SK-N-SH (cell line): ENCODE measurements around the gene LMO7. TPM values are rescaled to one million over a fixed set of nuclear protein-coding genes. Genes with fewer than 3 reads are reported as not detected.

ENCODE experiments used
- CTCF ChIA-PET: fragments of 300-600, 350-600 bp; formaldehyde crosslinking; extraction: SDS; loops from one replicate; lab custom pipeline; 2021; lab: Yijun Ruan, JAX
- POLR2A ChIA-PET: fragments of 350-600 bp; sonication (Branson Sonifier 250); formaldehyde crosslinking; extraction: SDS; loops from one replicate; lab custom pipeline; 2020; ENCODE audit warnings: antibody characterized with exemption, inconsistent platforms; lab: Yijun Ruan, JAX
- DNase-seq: peaks from one replicate; pipeline ENCODE4 v3.0.0; 2012
- H2AFZ ChIP-seq: fragments of 200-600 bp; sonication (generic); 2 replicates; pipeline ENCODE4 v1.8.1; 2016; ENCODE audit warnings: antibody characterized with exemption, mild to moderate bottlenecking, low read depth
- H3F3A ChIP-seq: fragments of 200-600 bp; sonication (generic); replicated peaks from 2 replicates; pipeline ENCODE3; 2016; ENCODE audit warnings: antibody characterized with exemption, mild to moderate bottlenecking; ENCODE audit not compliant: insufficient read depth
- H3K27ac ChIP-seq, 2 experiments: fragments of 200-500 bp in 1 of 2; fragments of 200-600 bp in 1 of 2; sonication (Bioruptor generic) in 1 of 2; sonication (generic), shearing (Covaris generic) in 1 of 2; 2 replicates each; pipeline versions ENCODE4 v1.5.1 to v1.6.1; 2014 to 2016; ENCODE audit warnings: low read depth in 2 of 2, inconsistent platforms in 1 of 2, low read length in 1 of 2, mild to moderate bottlenecking in 1 of 2, mixed read lengths in 1 of 2
- H3K27me3 ChIP-seq: fragments of 200-600 bp; sonication (generic), shearing (Covaris generic); 2 replicates; pipeline ENCODE4 v1.6.1; 2016; ENCODE audit warnings: mixed run types; ENCODE audit not compliant: insufficient read depth
- H3K36me3 ChIP-seq, 2 experiments: fragments of 200-500 bp in 1 of 2; fragments of 200-600 bp in 1 of 2; sonication (Bioruptor generic) in 1 of 2; sonication (generic) in 1 of 2; replicated peaks in 1 of 2; 2 replicates each; pipeline versions ENCODE3 to v1.5.1; 2014 to 2016; ENCODE audit warnings: low read length in 1 of 2, mild to moderate bottlenecking in 1 of 2; ENCODE audit not compliant: insufficient read depth in 2 of 2, control insufficient read depth in 1 of 2
- H3K4me1 ChIP-seq, 2 experiments: fragments of 200-500 bp in 1 of 2; fragments of 200-600 bp in 1 of 2; sonication (Bioruptor generic) in 1 of 2; sonication (generic), shearing (Covaris generic) in 1 of 2; 2 replicates each; pipeline versions ENCODE4 v1.5.1 to v1.6.1; 2014 to 2016; ENCODE audit warnings: low read depth in 1 of 2, low read length in 1 of 2, mixed run types in 1 of 2; ENCODE audit not compliant: insufficient read depth in 2 of 2, control insufficient read depth in 1 of 2
- H3K4me2 ChIP-seq: fragments of 200-600 bp; sonication (generic), shearing (Covaris generic); 2 replicates; pipeline ENCODE4 v1.6.1; 2017; ENCODE audit warnings: mixed run types
- H3K4me3 ChIP-seq, 2 experiments: fragments of 200-500 bp in 1 of 2; fragments of 200-600 bp in 1 of 2; sonication (Bioruptor generic) in 1 of 2; sonication (generic), shearing (Covaris generic) in 1 of 2; 2 replicates each; pipeline versions ENCODE4 v1.5.1 to v1.8.1; 2014 to 2016; ENCODE audit warnings: low read depth in 2 of 2, inconsistent platforms in 1 of 2, low read length in 1 of 2, mild to moderate bottlenecking in 1 of 2, mixed read lengths in 1 of 2, moderate library complexity in 1 of 2
- H3K79me2 ChIP-seq: fragments of 200-600 bp; sonication (generic); 2 replicates; pipeline ENCODE4 v1.8.1; 2017; ENCODE audit warnings: mild to moderate bottlenecking; ENCODE audit not compliant: insufficient read depth
- H3K9ac ChIP-seq: fragments of 200-600 bp; sonication (generic); 2 replicates; pipeline ENCODE4 v1.6.1; 2017; ENCODE audit warnings: mixed run types
- H3K9me2 ChIP-seq: fragments of 200-600 bp; sonication (generic); 2 replicates; pipeline ENCODE4 v1.6.1; 2017; ENCODE audit warnings: mixed run types
- H3K9me3 ChIP-seq: fragments of 200-600 bp; sonication (generic); 2 replicates; pipeline ENCODE4 v1.6.1; 2017; ENCODE audit warnings: mixed run types, mild to moderate bottlenecking, moderate library complexity
- H4K20me1 ChIP-seq: fragments of 200-600 bp; sonication (generic); 2 replicates; pipeline ENCODE4 v1.6.1; 2017; ENCODE audit warnings: mild to moderate bottlenecking, mixed run types; ENCODE audit not compliant: insufficient read depth
- CHD2 ChIP-seq: fragments of 150-350 bp; IDR thresholded peaks from 2 replicates; pipeline ENCODE4 v1.6.1; 2018; ENCODE audit warnings: low read length; ENCODE audit not compliant: partially characterized antibody
- EP300 ChIP-seq, 2 experiments: IDR thresholded peaks; 2 replicates each; pipeline versions ENCODE4 v1.4.0 to v1.6.1; 2012; ENCODE audit warnings: borderline replicate concordance in 1 of 2, low read depth in 1 of 2, low read length in 1 of 2
- FOSL2 ChIP-seq: IDR thresholded peaks from 2 replicates; pipeline ENCODE4 v1.4.0; 2012; ENCODE audit warnings: low read depth, mild to moderate bottlenecking, moderate library complexity, borderline replicate concordance
- GABPA ChIP-seq: IDR thresholded peaks from 2 replicates; pipeline ENCODE4 v1.4.0; 2012; ENCODE audit warnings: low read depth, mild to moderate bottlenecking
- RFX5 ChIP-seq: IDR thresholded peaks from 2 replicates; pipeline ENCODE4 v1.6.1; 2012; ENCODE audit warnings: mild to moderate bottlenecking, improper control_type of control experiment, low read length
- RXRA ChIP-seq: IDR thresholded peaks from 2 replicates; pipeline ENCODE4 v1.4.0; 2012; ENCODE audit warnings: low read depth, mild to moderate bottlenecking, borderline replicate concordance
- SIN3A ChIP-seq: IDR thresholded peaks from 2 replicates; pipeline ENCODE4 v1.6.1; 2012; ENCODE audit warnings: low read depth, mild to moderate bottlenecking, low read length, moderate library complexity, borderline replicate concordance
- YY1 ChIP-seq: IDR thresholded peaks from 2 replicates; pipeline ENCODE4 v1.4.0; 2012; ENCODE audit warnings: low read depth, mild to moderate bottlenecking
- WGBS: methylation state at CpG from one replicate; pipeline ENCODE4 v1.1.6; 2017; ENCODE audit warnings: low lambda C conversion rate; 5-methylcytosine and 5-hydroxymethylcytosine counted together
- polyA plus RNA-seq, 3 experiments: library from polyadenylated mRNA; depleted of rRNA; stranded (reverse); fragments of >200 nt; gene quantifications; 2 replicates each; pipeline ENCODE4 v1.2.3, GENCODE V29; 2012
- TF ChIP-seq, protein P1 (sequence below): IDR thresholded peaks from 2 replicates; pipeline ENCODE4 v1.6.1; 2012; ENCODE audit warnings: mild to moderate bottlenecking, low read depth, low read length, moderate library complexity
- TF ChIP-seq, protein P2 (sequence below): IDR thresholded peaks from 2 replicates; pipeline ENCODE4 v1.4.0; 2012; ENCODE audit warnings: low read depth, borderline replicate concordance
- TF ChIP-seq, protein P3 (sequence below): IDR thresholded peaks from 2 replicates; pipeline ENCODE4 v1.4.0; 2012; ENCODE audit warnings: low read depth
- TF ChIP-seq, protein P4 (sequence below): fragments of 150-350 bp; IDR thresholded peaks from 2 replicates; pipeline ENCODE4 v1.6.1; 2016; ENCODE audit warnings: mild to moderate bottlenecking, low read depth, low read length
- TF ChIP-seq, protein P5 (sequence below): fragments of 200-600 bp; sonication (generic); IDR thresholded peaks from 2 replicates; pipeline ENCODE4 v1.6.1; 2017; ENCODE audit warnings: antibody characterized with exemption, mild to moderate bottlenecking, moderate library complexity
- TF ChIP-seq, protein P6 (sequence below): IDR thresholded peaks from 2 replicates; pipeline ENCODE4 v1.4.0; 2012; ENCODE audit warnings: low read depth, borderline replicate concordance

The LMO7 gene
- polyA plus RNA-seq, 1 of the 3 experiments (the other 2 are of a cell fraction): 83.6 TPM

DNA sequence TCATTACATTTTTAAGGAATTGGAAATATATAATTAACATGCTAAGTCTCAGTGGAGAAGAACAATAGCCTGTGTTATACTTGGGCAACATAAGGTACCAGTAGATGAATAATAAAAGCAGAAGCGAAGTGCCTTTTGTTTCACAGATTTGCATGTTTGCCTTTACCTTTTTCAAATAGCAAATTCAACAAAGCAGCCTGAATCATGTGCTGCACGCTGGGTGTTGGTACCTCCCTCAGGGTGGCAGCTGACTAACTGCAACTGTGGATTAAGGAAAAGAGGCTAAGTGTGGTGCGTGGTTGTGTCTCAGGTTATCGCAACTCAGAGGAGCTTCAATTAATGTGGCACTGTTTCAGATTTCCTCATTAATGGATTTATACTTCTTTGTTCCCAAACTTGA is 189.0 kb downstream of the LMO7 start:
- ChIA-PET POLR2A (interaction anchor here (0.6 kb wide), 1 partner anchor 1121 kb away, joined by 3 read pairs; no protein-coding TSS in a partner anchor), CTCF (interaction anchor here (1.6 kb wide), 1 partner anchor 129 kb away, joined by 5 read pairs; no protein-coding TSS in a partner anchor)
- peaks cover 64% of the 10 kb centered on the region for H4K20me1 ChIP-seq

DNA sequence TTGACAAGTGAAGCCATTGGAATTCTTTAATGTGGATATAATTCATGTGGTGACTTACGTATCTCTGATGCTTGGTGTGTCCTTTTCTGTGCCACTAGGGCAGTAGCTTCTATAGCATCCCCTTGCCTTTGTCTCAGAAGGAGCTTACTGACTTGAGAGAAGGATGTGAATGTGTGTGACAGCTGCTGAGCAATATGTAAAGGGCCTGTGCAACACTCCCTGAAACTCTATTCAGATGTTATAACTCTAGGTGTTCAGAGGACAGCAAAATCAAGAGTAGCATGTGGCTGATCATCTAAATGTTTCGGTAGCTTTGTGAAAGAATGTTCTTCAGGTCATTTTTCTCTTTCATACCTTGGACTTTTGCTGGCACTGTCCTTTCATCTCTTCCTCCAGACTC is 189.5 kb downstream of the LMO7 start:
- peaks cover 46% of the 10 kb centered on the region for H3F3A ChIP-seq
- no peak overlapping the region for H3K4me2 ChIP-seq
- H3K9ac ChIP-seq: no peak overlapping the region
- H3K4me3 ChIP-seq: no peak overlapping the region
- peaks cover 88% of the 10 kb centered on the region for H3K79me2 ChIP-seq
- ChIA-PET CTCF (interaction anchor here (1.6 kb wide), 1 partner anchor 130 kb away, joined by 5 read pairs; no protein-coding TSS in a partner anchor), POLR2A (no interaction called here)
- DNase-seq: no peak
- H4K20me1 ChIP-seq: peaks cover 68% of the 10 kb centered on the region
- H3K9me2 ChIP-seq: no peaks in the 10 kb centered on the region
- peaks cover 48 to 75% of the 10 kb centered on the region in 2 experiments for H3K36me3 ChIP-seq
- H2AFZ ChIP-seq: no peak overlapping the region
- no peak overlapping the region for H3K27ac ChIP-seq
- 95% methylated on average over 2 of the region's 2 CpGs for WGBS
- H3K9me3 ChIP-seq: no peaks in the 10 kb centered on the region
- H3K27me3 ChIP-seq: no peaks in the 10 kb centered on the region
- no peaks in the 10 kb centered on the region; a peak in 1 of 4 replicates for H3K4me1 ChIP-seq
- TF ChIP-seq EP300 (IDR thresholded peaks at IDR 0.05; ENCODE audit: borderline replicate concordance in 1 of 2, low read depth in 1 of 2, low read length in 1 of 2): no peak
- TF ChIP-seq SIN3A: no peak
- TF ChIP-seq RFX5: no peak
- no peak for TF ChIP-seq CHD2
- TF ChIP-seq RXRA: no peak
- TF ChIP-seq, protein P1, sequence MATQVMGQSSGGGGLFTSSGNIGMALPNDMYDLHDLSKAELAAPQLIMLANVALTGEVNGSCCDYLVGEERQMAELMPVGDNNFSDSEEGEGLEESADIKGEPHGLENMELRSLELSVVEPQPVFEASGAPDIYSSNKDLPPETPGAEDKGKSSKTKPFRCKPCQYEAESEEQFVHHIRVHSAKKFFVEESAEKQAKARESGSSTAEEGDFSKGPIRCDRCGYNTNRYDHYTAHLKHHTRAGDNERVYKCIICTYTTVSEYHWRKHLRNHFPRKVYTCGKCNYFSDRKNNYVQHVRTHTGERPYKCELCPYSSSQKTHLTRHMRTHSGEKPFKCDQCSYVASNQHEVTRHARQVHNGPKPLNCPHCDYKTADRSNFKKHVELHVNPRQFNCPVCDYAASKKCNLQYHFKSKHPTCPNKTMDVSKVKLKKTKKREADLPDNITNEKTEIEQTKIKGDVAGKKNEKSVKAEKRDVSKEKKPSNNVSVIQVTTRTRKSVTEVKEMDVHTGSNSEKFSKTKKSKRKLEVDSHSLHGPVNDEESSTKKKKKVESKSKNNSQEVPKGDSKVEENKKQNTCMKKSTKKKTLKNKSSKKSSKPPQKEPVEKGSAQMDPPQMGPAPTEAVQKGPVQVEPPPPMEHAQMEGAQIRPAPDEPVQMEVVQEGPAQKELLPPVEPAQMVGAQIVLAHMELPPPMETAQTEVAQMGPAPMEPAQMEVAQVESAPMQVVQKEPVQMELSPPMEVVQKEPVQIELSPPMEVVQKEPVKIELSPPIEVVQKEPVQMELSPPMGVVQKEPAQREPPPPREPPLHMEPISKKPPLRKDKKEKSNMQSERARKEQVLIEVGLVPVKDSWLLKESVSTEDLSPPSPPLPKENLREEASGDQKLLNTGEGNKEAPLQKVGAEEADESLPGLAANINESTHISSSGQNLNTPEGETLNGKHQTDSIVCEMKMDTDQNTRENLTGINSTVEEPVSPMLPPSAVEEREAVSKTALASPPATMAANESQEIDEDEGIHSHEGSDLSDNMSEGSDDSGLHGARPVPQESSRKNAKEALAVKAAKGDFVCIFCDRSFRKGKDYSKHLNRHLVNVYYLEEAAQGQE: no peak
- TF ChIP-seq, protein P2, sequence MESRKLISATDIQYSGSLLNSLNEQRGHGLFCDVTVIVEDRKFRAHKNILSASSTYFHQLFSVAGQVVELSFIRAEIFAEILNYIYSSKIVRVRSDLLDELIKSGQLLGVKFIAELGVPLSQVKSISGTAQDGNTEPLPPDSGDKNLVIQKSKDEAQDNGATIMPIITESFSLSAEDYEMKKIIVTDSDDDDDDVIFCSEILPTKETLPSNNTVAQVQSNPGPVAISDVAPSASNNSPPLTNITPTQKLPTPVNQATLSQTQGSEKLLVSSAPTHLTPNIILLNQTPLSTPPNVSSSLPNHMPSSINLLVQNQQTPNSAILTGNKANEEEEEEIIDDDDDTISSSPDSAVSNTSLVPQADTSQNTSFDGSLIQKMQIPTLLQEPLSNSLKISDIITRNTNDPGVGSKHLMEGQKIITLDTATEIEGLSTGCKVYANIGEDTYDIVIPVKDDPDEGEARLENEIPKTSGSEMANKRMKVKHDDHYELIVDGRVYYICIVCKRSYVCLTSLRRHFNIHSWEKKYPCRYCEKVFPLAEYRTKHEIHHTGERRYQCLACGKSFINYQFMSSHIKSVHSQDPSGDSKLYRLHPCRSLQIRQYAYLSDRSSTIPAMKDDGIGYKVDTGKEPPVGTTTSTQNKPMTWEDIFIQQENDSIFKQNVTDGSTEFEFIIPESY: no peak
- TF ChIP-seq YY1: no peak
- TF ChIP-seq, protein P3, sequence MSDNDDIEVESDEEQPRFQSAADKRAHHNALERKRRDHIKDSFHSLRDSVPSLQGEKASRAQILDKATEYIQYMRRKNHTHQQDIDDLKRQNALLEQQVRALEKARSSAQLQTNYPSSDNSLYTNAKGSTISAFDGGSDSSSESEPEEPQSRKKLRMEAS: no peak
- TF ChIP-seq, protein P4, sequence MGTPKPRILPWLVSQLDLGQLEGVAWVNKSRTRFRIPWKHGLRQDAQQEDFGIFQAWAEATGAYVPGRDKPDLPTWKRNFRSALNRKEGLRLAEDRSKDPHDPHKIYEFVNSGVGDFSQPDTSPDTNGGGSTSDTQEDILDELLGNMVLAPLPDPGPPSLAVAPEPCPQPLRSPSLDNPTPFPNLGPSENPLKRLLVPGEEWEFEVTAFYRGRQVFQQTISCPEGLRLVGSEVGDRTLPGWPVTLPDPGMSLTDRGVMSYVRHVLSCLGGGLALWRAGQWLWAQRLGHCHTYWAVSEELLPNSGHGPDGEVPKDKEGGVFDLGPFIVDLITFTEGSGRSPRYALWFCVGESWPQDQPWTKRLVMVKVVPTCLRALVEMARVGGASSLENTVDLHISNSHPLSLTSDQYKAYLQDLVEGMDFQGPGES: no peak
- TF ChIP-seq, protein P5, sequence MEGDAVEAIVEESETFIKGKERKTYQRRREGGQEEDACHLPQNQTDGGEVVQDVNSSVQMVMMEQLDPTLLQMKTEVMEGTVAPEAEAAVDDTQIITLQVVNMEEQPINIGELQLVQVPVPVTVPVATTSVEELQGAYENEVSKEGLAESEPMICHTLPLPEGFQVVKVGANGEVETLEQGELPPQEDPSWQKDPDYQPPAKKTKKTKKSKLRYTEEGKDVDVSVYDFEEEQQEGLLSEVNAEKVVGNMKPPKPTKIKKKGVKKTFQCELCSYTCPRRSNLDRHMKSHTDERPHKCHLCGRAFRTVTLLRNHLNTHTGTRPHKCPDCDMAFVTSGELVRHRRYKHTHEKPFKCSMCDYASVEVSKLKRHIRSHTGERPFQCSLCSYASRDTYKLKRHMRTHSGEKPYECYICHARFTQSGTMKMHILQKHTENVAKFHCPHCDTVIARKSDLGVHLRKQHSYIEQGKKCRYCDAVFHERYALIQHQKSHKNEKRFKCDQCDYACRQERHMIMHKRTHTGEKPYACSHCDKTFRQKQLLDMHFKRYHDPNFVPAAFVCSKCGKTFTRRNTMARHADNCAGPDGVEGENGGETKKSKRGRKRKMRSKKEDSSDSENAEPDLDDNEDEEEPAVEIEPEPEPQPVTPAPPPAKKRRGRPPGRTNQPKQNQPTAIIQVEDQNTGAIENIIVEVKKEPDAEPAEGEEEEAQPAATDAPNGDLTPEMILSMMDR: no peak
- TF ChIP-seq, protein P6, sequence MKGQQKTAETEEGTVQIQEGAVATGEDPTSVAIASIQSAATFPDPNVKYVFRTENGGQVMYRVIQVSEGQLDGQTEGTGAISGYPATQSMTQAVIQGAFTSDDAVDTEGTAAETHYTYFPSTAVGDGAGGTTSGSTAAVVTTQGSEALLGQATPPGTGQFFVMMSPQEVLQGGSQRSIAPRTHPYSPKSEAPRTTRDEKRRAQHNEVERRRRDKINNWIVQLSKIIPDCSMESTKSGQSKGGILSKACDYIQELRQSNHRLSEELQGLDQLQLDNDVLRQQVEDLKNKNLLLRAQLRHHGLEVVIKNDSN: no peak
- no peak for TF ChIP-seq GABPA

More for the DNA sequence above, 189.0 kb downstream of the LMO7 start:
- Histone ChIP-seq H3K27me3 (no peaks in the 10 kb centered on the region), H3K36me3 (peaks cover 47 to 79% of the 10 kb centered on the region in 2 experiments), H3K4me3 (no peak overlapping the region), H3K79me2 (peaks cover 88% of the 10 kb centered on the region), H3K4me1 (no peaks in the 10 kb centered on the region; a peak in 1 of 4 replicates), H3F3A (peaks cover 46% of the 10 kb centered on the region), H3K9ac (no peak overlapping the region), H3K9me3 (no peaks in the 10 kb centered on the region), H2AFZ (no peak overlapping the region), H3K4me2 (no peak overlapping the region), H3K27ac (no peak overlapping the region), H3K9me2 (no peaks in the 10 kb centered on the region)
- DNase-seq: no peak
- WGBS: 97% methylated on average over 4 of the region's 4 CpGs
- TF ChIP-seq FOSL2: no peak
